Thyroid gland (tissue), 4 donors: ENCODE data around the gene TSHZ2. TPM values are rescaled to one million over a fixed set of nuclear protein-coding genes. Genes with fewer than 3 reads are reported as not detected.

Experiments used
- DNase-seq, 2 donors: peaks; one replicate each; pipeline ENCODE4 v3.0.0-alpha.2; 2019
- H3K27ac ChIP-seq, 3 donors: fragments of 200-600 bp; sonication (generic); 1 replicate in 2 of 3; 2 replicates in 1 of 3; pipeline ENCODE4 v1.5.1; 2016 to 2019; ENCODE audit warnings: mild to moderate bottlenecking in 1 of 3, moderate library complexity in 1 of 3
- H3K27me3 ChIP-seq: fragments of 200-600 bp; sonication (generic); one replicate; pipeline ENCODE4 v1.5.1; 2019
- H3K36me3 ChIP-seq, 2 donors: fragments of 200-600 bp; sonication (generic); one replicate each; pipeline ENCODE4 v1.5.1; 2016 to 2019
- H3K4me1 ChIP-seq, 2 donors: fragments of 200-600 bp; sonication (generic); one replicate each; pipeline ENCODE4 v1.5.1; 2017 to 2019
- H3K4me3 ChIP-seq, 3 donors: fragments of 200-600 bp; sonication (generic); replicated peaks in 1 of 3; 1 replicate in 2 of 3; 2 replicates in 1 of 3; pipeline ENCODE4 v1.5.1; 2016; ENCODE audit warnings: mild to moderate bottlenecking in 1 of 3
- H3K9me3 ChIP-seq: fragments of 200-600 bp; sonication (generic); one replicate; pipeline ENCODE4 v1.5.1; 2017
- POLR2A ChIP-seq, 2 donors: fragments of 450-650 bp; IDR thresholded peaks; one replicate each; pipeline ENCODE4 v1.6.1; 2017; ENCODE audit warnings: antibody characterized with exemption in 2 of 2, mild to moderate bottlenecking in 2 of 2, moderate library complexity in 1 of 2
- WGBS, 2 donors: methylation state at CpG; one replicate each; pipeline ENCODE4 v1.1.5; 2017; 5-methylcytosine and 5-hydroxymethylcytosine counted together
- intact Hi-C: fragments of 100-400 bp; cut with DNase I; formaldehyde crosslinking; loops from one replicate; pipeline ENCODE4 v1.15.1; 2023
- total RNA-seq, 4 donors: library from RNA; depleted of rRNA; stranded (reverse); fragments of >200 nt; gene quantifications; one replicate each; pipeline ENCODE4 v1.2.3, GENCODE V29; 2016
- TF ChIP-seq, protein P1 (sequence below), 6 experiments: fragments of 200-600 bp in 3 of 6; fragments of 450-650 bp in 3 of 6; sonication (generic) in 3 of 6; IDR thresholded peaks; one replicate each; pipeline ENCODE4 v1.5.1; 2016 to 2019; ENCODE audit warnings: antibody characterized with exemption in 6 of 6, mild to moderate bottlenecking in 2 of 6, inconsistent platforms in 1 of 6, moderate library complexity in 1 of 6

The TSHZ2 gene
- total RNA-seq, 4 donors from 2014 or later = 11.0 to 27.9 (median 14.0) TPM

DNA sequence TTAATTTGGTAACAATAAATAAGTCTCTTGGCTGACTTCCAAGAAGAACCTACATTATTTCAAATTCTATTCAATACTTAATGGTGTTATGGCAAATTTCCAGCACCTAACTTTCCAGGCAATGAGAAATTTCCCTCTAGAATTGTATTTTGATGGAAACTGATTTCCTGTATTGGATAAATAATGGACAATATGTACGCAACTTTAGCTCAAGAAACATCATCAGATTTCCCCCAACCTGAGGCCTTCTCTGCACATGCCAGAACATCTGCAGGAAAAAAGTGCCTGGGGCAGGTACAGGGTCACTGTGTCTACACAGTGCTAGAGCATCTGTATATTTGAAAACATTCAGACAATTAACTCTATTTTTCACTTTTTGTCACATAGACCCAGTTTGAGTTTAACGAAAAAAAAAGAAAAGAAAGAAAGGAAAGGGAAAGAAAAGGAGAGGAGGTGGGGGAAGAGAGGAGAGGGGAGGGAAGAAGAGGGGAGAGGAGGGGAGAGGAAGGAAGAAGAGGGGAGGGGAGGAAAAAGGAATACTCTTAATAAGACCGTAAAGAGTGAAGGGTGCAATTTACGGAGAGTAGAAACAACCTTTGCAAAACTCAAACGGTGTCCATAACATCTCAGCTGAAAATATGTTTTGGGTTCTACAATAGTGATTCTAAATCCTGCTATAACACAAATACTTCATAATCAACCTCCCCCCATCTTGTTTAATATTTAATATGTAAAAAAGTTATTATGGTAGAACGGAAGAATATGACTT, 130.0 kb downstream of the TSHZ2 start:
- intact Hi-C loops = no loop called here
- TF ChIP-seq POLR2A (IDR thresholded peaks at IDR 0.05) = no peak
- TF ChIP-seq, protein P1, sequence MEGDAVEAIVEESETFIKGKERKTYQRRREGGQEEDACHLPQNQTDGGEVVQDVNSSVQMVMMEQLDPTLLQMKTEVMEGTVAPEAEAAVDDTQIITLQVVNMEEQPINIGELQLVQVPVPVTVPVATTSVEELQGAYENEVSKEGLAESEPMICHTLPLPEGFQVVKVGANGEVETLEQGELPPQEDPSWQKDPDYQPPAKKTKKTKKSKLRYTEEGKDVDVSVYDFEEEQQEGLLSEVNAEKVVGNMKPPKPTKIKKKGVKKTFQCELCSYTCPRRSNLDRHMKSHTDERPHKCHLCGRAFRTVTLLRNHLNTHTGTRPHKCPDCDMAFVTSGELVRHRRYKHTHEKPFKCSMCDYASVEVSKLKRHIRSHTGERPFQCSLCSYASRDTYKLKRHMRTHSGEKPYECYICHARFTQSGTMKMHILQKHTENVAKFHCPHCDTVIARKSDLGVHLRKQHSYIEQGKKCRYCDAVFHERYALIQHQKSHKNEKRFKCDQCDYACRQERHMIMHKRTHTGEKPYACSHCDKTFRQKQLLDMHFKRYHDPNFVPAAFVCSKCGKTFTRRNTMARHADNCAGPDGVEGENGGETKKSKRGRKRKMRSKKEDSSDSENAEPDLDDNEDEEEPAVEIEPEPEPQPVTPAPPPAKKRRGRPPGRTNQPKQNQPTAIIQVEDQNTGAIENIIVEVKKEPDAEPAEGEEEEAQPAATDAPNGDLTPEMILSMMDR (IDR thresholded peaks at IDR 0.05) = no peak
- Histone ChIP-seq H3K9me3 (no peaks in the 10 kb centered on the region), H3K27ac (no peak overlapping the region), H3K36me3 (no peaks in the 10 kb centered on the region), H3K4me1 (no peaks in the 10 kb centered on the region), H3K27me3 (no peaks in the 10 kb centered on the region), H3K4me3 (no peak overlapping the region)
- WGBS, 2 donors = 86% methylated on average over 6 of the region's 6 CpGs
- DNase-seq = no peak

DNA sequence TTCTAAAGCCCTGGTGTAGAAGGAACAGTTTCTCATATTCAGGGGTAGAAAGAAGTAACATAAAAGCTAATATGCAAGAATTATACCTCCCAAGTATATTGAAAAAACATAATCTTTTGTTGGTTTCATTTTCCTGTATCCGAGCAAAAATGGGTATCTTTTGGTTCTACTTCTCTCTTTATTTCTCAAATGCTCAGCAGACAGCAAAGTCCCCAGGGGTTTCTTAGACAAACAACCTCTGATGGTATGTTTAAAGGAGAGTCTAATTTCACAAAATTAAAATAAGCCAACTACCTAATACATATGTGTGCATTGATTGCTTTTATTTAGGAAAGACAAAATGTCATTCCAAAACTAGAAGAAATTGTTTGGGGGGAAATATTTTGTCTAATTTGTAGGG, 131.0 kb downstream of the TSHZ2 start:
- no peak overlapping the region for H3K4me3 ChIP-seq
- TF ChIP-seq, protein P1 (IDR thresholded peaks at IDR 0.05) = no peak
- no peak for TF ChIP-seq POLR2A (IDR thresholded peaks at IDR 0.05)
- intact Hi-C loops = no loop called here
- no peaks in the 10 kb centered on the region for H3K4me1 ChIP-seq
- H3K9me3 ChIP-seq = no peaks in the 10 kb centered on the region
- H3K27ac ChIP-seq = no peak overlapping the region
- DNase-seq = no peak
- H3K36me3 ChIP-seq = no peaks in the 10 kb centered on the region
- H3K27me3 ChIP-seq = no peaks in the 10 kb centered on the region
- WGBS, 2 donors = 76 to 83% methylated on average over 1 of the region's 1 CpG

DNA sequence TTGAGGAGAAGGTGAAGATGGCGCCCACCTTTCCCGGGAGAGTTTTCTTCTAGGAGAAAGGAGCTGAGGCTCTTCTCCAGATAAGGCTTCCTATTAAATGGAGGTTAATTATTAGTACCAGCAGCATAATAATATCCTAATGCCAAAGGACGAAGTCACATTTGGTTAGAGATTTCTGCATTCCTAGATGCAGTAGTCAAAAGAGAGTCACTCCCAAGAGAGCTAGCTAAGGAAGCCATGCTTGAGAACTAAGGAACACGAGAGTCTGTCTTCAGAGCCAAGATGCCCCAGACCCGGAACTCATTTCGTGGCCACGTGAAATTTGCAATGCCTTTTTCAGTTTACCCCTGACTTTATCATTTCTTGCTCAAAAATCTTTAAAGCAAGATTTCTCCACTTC, 132.7 kb downstream of the TSHZ2 start:
- no peak overlapping the region for H3K4me3 ChIP-seq
- H3K27me3 ChIP-seq = no peaks in the 10 kb centered on the region
- no peak overlapping the region for H3K27ac ChIP-seq
- no peak for DNase-seq
- H3K36me3 ChIP-seq = no peaks in the 10 kb centered on the region
- no peaks in the 10 kb centered on the region for H3K9me3 ChIP-seq
- no peaks in the 10 kb centered on the region for H3K4me1 ChIP-seq
- WGBS, 2 donors = 83 to 88% methylated on average over 7 of the region's 7 CpGs
- TF ChIP-seq, protein P1 (IDR thresholded peaks at IDR 0.05) = no peak
- no peak for TF ChIP-seq POLR2A (IDR thresholded peaks at IDR 0.05)
- intact Hi-C loops = no loop called here

DNA sequence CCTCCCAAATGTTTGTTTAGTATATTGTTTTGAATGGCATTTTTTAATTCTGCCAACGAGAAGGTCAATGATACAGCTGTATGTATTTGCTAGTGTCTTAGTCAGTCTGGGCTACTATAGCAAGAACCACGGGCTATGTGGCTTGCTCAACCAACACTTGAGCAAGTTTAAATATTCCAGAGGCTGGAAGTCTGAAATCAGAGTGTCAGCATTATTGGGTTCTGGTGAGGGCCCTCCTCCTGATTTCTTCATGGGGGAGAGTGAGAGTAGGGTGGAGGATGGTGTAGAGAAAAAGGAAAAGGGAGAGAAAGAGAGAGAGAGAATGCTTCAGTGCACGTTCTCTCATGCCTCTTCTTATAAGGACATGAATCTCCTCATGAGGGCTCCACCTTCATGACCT, 144.6 kb downstream of the TSHZ2 start:
- Histone ChIP-seq H3K27ac (no peak overlapping the region), H3K4me3 (no peak overlapping the region), H3K9me3 (no peaks in the 10 kb centered on the region), H3K27me3 (no peaks in the 10 kb centered on the region), H3K4me1 (no peaks in the 10 kb centered on the region), H3K36me3 (no peaks in the 10 kb centered on the region)
- intact Hi-C loops = no loop called here
- TF ChIP-seq, protein P1 (IDR thresholded peaks at IDR 0.05) = no peak
- no peak for TF ChIP-seq POLR2A (IDR thresholded peaks at IDR 0.05)
- 76 to 85% methylated on average over 3 of the region's 3 CpGs for WGBS, 2 donors
- no peak for DNase-seq

DNA sequence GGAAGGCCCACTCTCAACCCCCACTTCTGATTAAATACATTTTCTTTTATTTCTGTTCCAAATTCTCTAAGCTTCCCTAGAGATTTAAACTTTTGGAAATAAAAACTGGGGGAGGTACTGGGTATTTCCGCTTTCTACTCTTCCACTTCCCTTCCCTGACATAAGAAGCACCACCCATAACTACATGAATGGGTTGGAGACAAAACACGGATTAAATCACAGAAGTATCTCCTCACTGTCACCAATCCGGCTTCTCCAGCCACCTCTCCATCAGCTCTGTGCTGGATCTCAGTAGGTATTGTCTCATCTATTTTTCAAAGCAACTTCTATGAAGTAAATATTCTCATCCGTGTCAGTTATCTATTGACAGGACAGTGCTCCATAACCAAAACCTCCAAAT, 150.7 kb downstream of the TSHZ2 start:
- no peak for DNase-seq
- Histone ChIP-seq H3K4me1 (no peaks in the 10 kb centered on the region), H3K27me3 (no peaks in the 10 kb centered on the region), H3K4me3 (no peak overlapping the region), H3K36me3 (no peaks in the 10 kb centered on the region), H3K9me3 (no peaks in the 10 kb centered on the region), H3K27ac (no peak overlapping the region)
- TF ChIP-seq POLR2A (IDR thresholded peaks at IDR 0.05) = no peak
- intact Hi-C loops = no loop called here
- 79 to 82% methylated on average over 4 of the region's 4 CpGs for WGBS, 2 donors
